ENCODE measurements around the gene DNAH7.
A peak's percentile ranks its signal among the peaks of the same experiment; 100 is the strongest.
"Not testable (repeated sequence)": the region's sequence is repeated elsewhere in the genome, so short reads cannot be mapped to it uniquely, and the experiment has no call there.

Gene DNAH7

GRCh38 chr2:196089448-196089847, 20.8 kb upstream of the DNAH7 start:
- ATAC-seq; H3K27ac Mint-ChIP-seq; H3K9me3 Mint-ChIP-seq; H3K4me3 Mint-ChIP-seq; DNase-seq (ENCODE audit: low spot score in 2 of 2); H3K4me1 Mint-ChIP-seq; H3K36me3 Mint-ChIP-seq: not testable (repeated sequence)

- no peak for ATAC-seq
- Mint-ChIP-seq H3K27ac (no peak overlapping the region), H3K4me1 (peaks cover 7% of the 10 kb centered on the region), H3K9me3 (peaks cover 9% of the 10 kb centered on the region), H3K4me3 (no peak overlapping the region), H3K36me3 (no peaks in the 10 kb centered on the region)
- no peak for DNase-seq (ENCODE audit: low spot score in 2 of 2)
These were observed 19.6 kb upstream of the DNAH7 start for GRCh38 chr2:196088203-196088602.

- peak overlapping the region; percentile 5 for H3K27ac Mint-ChIP-seq
- peaks cover 8% of the 10 kb centered on the region for H3K9me3 Mint-ChIP-seq
- H3K4me3 Mint-ChIP-seq = peak overlapping the region; percentile 23
- peaks cover 7% of the 10 kb centered on the region for H3K4me1 Mint-ChIP-seq
- no peaks in the 10 kb centered on the region for H3K36me3 Mint-ChIP-seq
- ATAC-seq = no peak
- no peak for DNase-seq (ENCODE audit: low spot score in 2 of 2)
These were observed 18.1 kb upstream of the DNAH7 start for GRCh38 chr2:196086517-196087368.

- DNase-seq (ENCODE audit: low spot score in 2 of 2) (no peak), ATAC-seq (no peak)
- no peak overlapping the region for H3K27ac Mint-ChIP-seq
- H3K4me1 Mint-ChIP-seq = peaks cover 7% of the 10 kb centered on the region
- no peaks in the 10 kb centered on the region for H3K36me3 Mint-ChIP-seq
- no peak overlapping the region for H3K4me3 Mint-ChIP-seq
- H3K9me3 Mint-ChIP-seq = peaks cover 6% of the 10 kb centered on the region
These were observed 15.0 kb upstream of the DNAH7 start for GRCh38 chr2:196083601-196084000.

GRCh38 chr2:196080526-196080925, 11.9 kb upstream of the DNAH7 start:
- DNase-seq (ENCODE audit: low spot score in 2 of 2) (no peak), ATAC-seq (no peak)
- Mint-ChIP-seq H3K27ac (no peak overlapping the region), H3K4me3 (no peak overlapping the region), H3K9me3 (peaks cover 6% of the 10 kb centered on the region), H3K4me1 (no peaks in the 10 kb centered on the region), H3K36me3 (no peaks in the 10 kb centered on the region)

GRCh38 chr2:196079052-196079451, 10.4 kb upstream of the DNAH7 start:
- ATAC-seq = no peak
- no peak overlapping the region for H3K4me3 Mint-ChIP-seq
- no peak overlapping the region for H3K27ac Mint-ChIP-seq
- H3K9me3 Mint-ChIP-seq = peaks cover 3% of the 10 kb centered on the region
- H3K4me1 Mint-ChIP-seq = no peaks in the 10 kb centered on the region
- DNase-seq (ENCODE audit: low spot score in 2 of 2) = no peak
- H3K36me3 Mint-ChIP-seq = no peaks in the 10 kb centered on the region

- Mint-ChIP-seq H3K36me3 (no peaks in the 10 kb centered on the region), H3K4me1 (no peaks in the 10 kb centered on the region), H3K9me3 (peaks cover 3% of the 10 kb centered on the region), H3K27ac (no peak overlapping the region), H3K4me3 (no peak overlapping the region)
- DNase-seq (ENCODE audit: low spot score in 2 of 2) = no peak
- no peak for ATAC-seq
These were observed 9.2 kb upstream of the DNAH7 start for GRCh38 chr2:196077821-196078220.

- H3K36me3 Mint-ChIP-seq = no peaks in the 10 kb centered on the region
- DNase-seq (ENCODE audit: low spot score in 2 of 2) (no peak), ATAC-seq (peak; percentile 75)
- no peak overlapping the region for H3K27ac Mint-ChIP-seq
- no peaks in the 10 kb centered on the region for H3K4me1 Mint-ChIP-seq
- no peak overlapping the region for H3K4me3 Mint-ChIP-seq
- H3K9me3 Mint-ChIP-seq = no peaks in the 10 kb centered on the region
These were observed 8.3 kb upstream of the DNAH7 start for GRCh38 chr2:196076778-196077568.

GRCh38 chr2:196075196-196075595, 6.6 kb upstream of the DNAH7 start:
- H3K27ac Mint-ChIP-seq = no peak overlapping the region
- no peaks in the 10 kb centered on the region for H3K4me1 Mint-ChIP-seq
- no peak overlapping the region for H3K4me3 Mint-ChIP-seq
- H3K36me3 Mint-ChIP-seq = no peaks in the 10 kb centered on the region
- ATAC-seq (no peak), DNase-seq (ENCODE audit: low spot score in 2 of 2) (no peak)
- H3K9me3 Mint-ChIP-seq = no peaks in the 10 kb centered on the region

- Mint-ChIP-seq H3K27ac (no peak overlapping the region), H3K4me3 (no peak overlapping the region), H3K9me3 (no peaks in the 10 kb centered on the region), H3K36me3 (no peaks in the 10 kb centered on the region), H3K4me1 (no peaks in the 10 kb centered on the region)
- DNase-seq (ENCODE audit: low spot score in 2 of 2) (no peak), ATAC-seq (no peak)
These were observed 6.0 kb upstream of the DNAH7 start for GRCh38 chr2:196074631-196075030.

GRCh38 chr2:196073521-196073920, 4.9 kb upstream of the DNAH7 start:
- DNase-seq (ENCODE audit: low spot score in 2 of 2) (no peak), ATAC-seq (no peak)
- Mint-ChIP-seq H3K4me1 (no peaks in the 10 kb centered on the region), H3K4me3 (no peak overlapping the region), H3K36me3 (peaks cover under 1% of the 10 kb centered on the region), H3K27ac (no peak overlapping the region), H3K9me3 (no peaks in the 10 kb centered on the region)

GRCh38 chr2:196067088-196067382, 1.6 kb downstream of the DNAH7 start:
- Mint-ChIP-seq H3K27ac (no peak overlapping the region), H3K9me3 (no peaks in the 10 kb centered on the region), H3K4me1 (no peaks in the 10 kb centered on the region), H3K36me3 (peaks cover 6% of the 10 kb centered on the region), H3K4me3 (no peak overlapping the region)
- DNase-seq (ENCODE audit: low spot score in 2 of 2) = no peak
- no peak for ATAC-seq

GRCh38 chr2:196066291-196067087, 2.1 kb downstream of the DNAH7 start:
- Mint-ChIP-seq H3K4me1 (no peaks in the 10 kb centered on the region), H3K36me3 (peaks cover 6% of the 10 kb centered on the region), H3K27ac (no peak overlapping the region), H3K9me3 (no peaks in the 10 kb centered on the region), H3K4me3 (no peak overlapping the region)
- ATAC-seq (no peak), DNase-seq (ENCODE audit: low spot score in 2 of 2) (no peak)

- ATAC-seq (no peak), DNase-seq (ENCODE audit: low spot score in 2 of 2) (no peak)
- Mint-ChIP-seq H3K36me3 (peaks cover 6% of the 10 kb centered on the region), H3K9me3 (no peaks in the 10 kb centered on the region), H3K4me3 (no peak overlapping the region), H3K27ac (no peak overlapping the region), H3K4me1 (no peaks in the 10 kb centered on the region)
These were observed 4.9 kb downstream of the DNAH7 start for GRCh38 chr2:196063773-196064172.

- ATAC-seq = no peak
- Mint-ChIP-seq H3K36me3 (no peaks in the 10 kb centered on the region), H3K4me3 (no peak overlapping the region), H3K27ac (no peak overlapping the region), H3K4me1 (no peaks in the 10 kb centered on the region), H3K9me3 (no peaks in the 10 kb centered on the region)
- no peak for DNase-seq (ENCODE audit: low spot score in 2 of 2)
These were observed 9.1 kb downstream of the DNAH7 start for GRCh38 chr2:196059491-196059960.

All from stimulated activated effector memory CD8-positive, alpha-beta T cell treated with anti-CD3 and anti-CD28 coated beads, Interleukin-12 subunit alpha, Interleukin-12 subunit beta, amount 100 ng/mL, for 72 hours (primary cell).